ENCODE data around the gene NCCRP1. TPM values are rescaled to one million over a fixed set of nuclear protein-coding genes. Genes with fewer than 3 reads are reported as not detected.

NCCRP1 gene
- 7.6 and 7.8 TPM in 2 replicates for total RNA-seq (2014; rRNA removed; shearing (Covaris generic))

DNA sequence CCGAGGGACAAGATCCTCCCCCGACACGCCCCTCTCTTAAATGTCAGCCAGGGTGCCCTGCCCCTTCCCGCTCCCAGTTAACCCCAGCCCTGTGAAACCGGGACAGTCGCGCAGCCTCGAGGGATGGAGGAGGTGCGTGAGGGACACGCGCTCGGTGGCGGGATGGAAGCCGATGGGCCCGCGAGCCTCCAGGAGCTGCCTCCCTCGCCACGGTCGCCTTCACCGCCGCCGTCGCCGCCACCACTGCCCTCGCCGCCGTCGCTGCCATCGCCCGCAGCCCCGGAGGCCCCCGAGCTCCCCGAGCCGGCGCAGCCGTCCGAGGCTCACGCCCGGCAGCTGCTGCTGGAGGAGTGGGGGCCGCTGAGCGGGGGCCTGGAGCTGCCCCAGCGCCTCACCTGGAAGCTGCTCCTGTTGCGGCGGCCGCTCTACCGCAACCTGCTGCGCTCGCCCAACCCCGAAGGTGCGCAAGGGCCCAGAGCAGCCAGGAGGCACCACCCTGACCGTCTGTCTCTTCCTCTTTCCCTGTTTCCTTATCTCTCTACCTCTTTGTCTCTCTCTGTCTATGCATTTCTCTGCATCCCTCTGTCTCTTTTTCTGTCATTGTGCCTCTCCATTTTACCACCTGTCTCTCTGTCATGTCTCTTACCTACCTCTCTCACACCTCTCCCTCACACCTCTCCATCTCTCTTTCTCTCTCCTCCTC is at the start of gene NCCRP1:
TSS of gene NCCRP1 (plus strand) at position 105 of the 703 bp plus-strand sequence. CDS start at position 124, 19 bp downstream.
- H3K27me3 ChIP-seq = no peaks in the 10 kb centered on the region; the same call in 1 of the 2 replicates
- peak within 1 kb of the TSS; percentile 52 for H3K4me3 ChIP-seq
- H3K9me3 ChIP-seq (replicated peaks) = no peaks in the 10 kb centered on the region
- peak within 1 kb of the TSS; percentile 55 for H3K27ac ChIP-seq
- H3K36me3 ChIP-seq = no peaks in the 10 kb centered on the region
- peak; percentile 71 for DNase-seq
- H3K4me1 ChIP-seq = peaks cover 19% of the 10 kb centered on the region

DNA sequence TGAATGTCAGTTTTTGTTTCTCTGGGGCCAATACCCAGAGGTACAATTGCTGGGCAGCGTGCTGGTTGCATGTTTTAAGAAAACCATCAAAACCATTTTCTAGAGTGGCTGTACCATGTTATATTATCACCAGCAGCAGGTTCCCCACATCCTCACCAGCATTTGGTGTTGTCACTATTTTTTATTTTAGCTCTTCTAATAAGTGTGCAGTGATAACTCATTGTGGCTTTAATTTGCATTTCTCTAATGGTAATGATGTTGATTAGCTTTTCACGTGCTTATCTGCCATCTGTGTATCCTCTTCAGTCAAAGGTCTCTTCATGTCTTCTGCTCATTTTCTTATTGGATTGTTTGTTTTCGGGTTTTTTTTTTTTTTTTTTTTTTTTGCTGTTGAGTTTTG is 49.3 kb upstream of the NCCRP1 start:
- Histone ChIP-seq H3K4me1 (peaks cover 6% of the 10 kb centered on the region), H3K27me3 (no peaks in the 10 kb centered on the region), H3K9me3 (replicated peaks) (no peaks in the 10 kb centered on the region), H3K4me3 (no peak overlapping the region), H3K27ac (no peak overlapping the region), H3K36me3 (peaks cover 7% of the 10 kb centered on the region)
- DNase-seq = no peak

- no peaks in the 10 kb centered on the region for H3K9me3 ChIP-seq (replicated peaks)
- H3K27ac ChIP-seq = no peak overlapping the region
- H3K36me3 ChIP-seq = peaks cover 7% of the 10 kb centered on the region
- no peak overlapping the region for H3K4me3 ChIP-seq
- no peaks in the 10 kb centered on the region for H3K27me3 ChIP-seq
- peaks cover 6% of the 10 kb centered on the region for H3K4me1 ChIP-seq
- DNase-seq = no peak
Measured at GRCh38 chr19:39148939-39149529, 47.7 kb upstream of the NCCRP1 start.

DNA sequence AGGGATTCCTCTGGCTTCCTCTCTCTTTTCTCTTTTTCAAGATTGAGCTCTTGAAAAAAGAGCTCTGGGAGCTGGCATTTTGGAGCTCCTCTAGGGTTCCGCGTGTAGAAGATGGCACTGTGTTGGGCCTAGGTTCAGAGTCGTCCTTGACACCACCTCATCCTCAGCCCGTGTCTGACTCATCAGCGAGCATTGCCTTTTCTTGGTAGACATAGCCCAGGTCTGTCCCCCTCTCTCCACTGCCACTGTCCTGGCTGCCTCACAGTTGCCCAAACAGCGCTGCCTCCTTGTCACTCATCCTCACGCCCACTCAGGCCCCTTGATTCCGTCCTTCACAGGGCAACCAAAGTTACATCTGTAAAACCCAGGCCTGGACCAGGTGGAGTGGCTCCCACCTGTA is 46.5 kb upstream of the NCCRP1 start:
- Histone ChIP-seq H3K27ac (no peak overlapping the region), H3K4me3 (no peak overlapping the region), H3K27me3 (no peaks in the 10 kb centered on the region), H3K36me3 (peaks cover 7% of the 10 kb centered on the region), H3K9me3 (replicated peaks) (no peaks in the 10 kb centered on the region), H3K4me1 (peaks cover 6% of the 10 kb centered on the region)
- no peak for DNase-seq

GRCh38 chr19:39150807-39151600 is 45.8 kb upstream of the NCCRP1 start:
- DNase-seq = no peak
- H3K27ac ChIP-seq = no peak overlapping the region
- no peaks in the 10 kb centered on the region for H3K27me3 ChIP-seq
- H3K4me3 ChIP-seq = no peak overlapping the region
- H3K36me3 ChIP-seq = peaks cover 7% of the 10 kb centered on the region
- peaks cover 6% of the 10 kb centered on the region for H3K4me1 ChIP-seq
- H3K9me3 ChIP-seq (replicated peaks) = no peaks in the 10 kb centered on the region

DNA sequence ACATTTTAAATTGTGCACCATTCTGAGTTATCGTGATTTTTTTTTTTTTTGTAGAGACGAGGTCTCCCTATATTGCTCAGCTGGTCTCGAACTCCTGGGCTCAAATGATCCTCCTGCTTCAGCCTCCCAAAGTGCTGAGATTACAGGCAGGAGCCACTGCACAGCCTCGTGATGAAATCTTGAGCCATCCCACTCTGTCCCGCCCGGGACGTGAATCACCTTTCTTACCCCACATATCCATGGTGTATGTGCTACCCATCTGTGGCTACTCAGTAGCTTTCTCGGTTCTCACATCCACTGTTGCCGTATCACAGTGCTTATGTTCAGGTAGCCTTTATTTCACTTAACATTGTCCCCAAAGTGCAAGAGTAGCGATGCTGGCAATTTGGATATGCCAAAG is 44.7 kb upstream of the NCCRP1 start:
- no peak overlapping the region for H3K4me3 ChIP-seq
- H3K9me3 ChIP-seq (replicated peaks) = no peaks in the 10 kb centered on the region
- H3K27me3 ChIP-seq = no peaks in the 10 kb centered on the region
- peaks cover 7% of the 10 kb centered on the region for H3K36me3 ChIP-seq
- peaks cover 6% of the 10 kb centered on the region for H3K4me1 ChIP-seq
- H3K27ac ChIP-seq = no peak overlapping the region
- no peak for DNase-seq

- H3K4me3 ChIP-seq = no peak overlapping the region
- H3K9me3 ChIP-seq (replicated peaks) = no peaks in the 10 kb centered on the region
- H3K27ac ChIP-seq = no peak overlapping the region
- peaks cover 2% of the 10 kb centered on the region for H3K36me3 ChIP-seq
- DNase-seq = no peak
- no peaks in the 10 kb centered on the region for H3K27me3 ChIP-seq
- H3K4me1 ChIP-seq = peaks cover 6% of the 10 kb centered on the region
Measured at GRCh38 chr19:39154100-39154628, 42.6 kb upstream of the NCCRP1 start.

GRCh38 chr19:39154629-39155100 is 42.1 kb upstream of the NCCRP1 start:
- Histone ChIP-seq H3K27ac (no peak overlapping the region), H3K4me3 (no peak overlapping the region), H3K9me3 (replicated peaks) (no peaks in the 10 kb centered on the region), H3K36me3 (no peaks in the 10 kb centered on the region), H3K4me1 (peaks cover 6% of the 10 kb centered on the region), H3K27me3 (no peaks in the 10 kb centered on the region)
- DNase-seq = no peak

DNA sequence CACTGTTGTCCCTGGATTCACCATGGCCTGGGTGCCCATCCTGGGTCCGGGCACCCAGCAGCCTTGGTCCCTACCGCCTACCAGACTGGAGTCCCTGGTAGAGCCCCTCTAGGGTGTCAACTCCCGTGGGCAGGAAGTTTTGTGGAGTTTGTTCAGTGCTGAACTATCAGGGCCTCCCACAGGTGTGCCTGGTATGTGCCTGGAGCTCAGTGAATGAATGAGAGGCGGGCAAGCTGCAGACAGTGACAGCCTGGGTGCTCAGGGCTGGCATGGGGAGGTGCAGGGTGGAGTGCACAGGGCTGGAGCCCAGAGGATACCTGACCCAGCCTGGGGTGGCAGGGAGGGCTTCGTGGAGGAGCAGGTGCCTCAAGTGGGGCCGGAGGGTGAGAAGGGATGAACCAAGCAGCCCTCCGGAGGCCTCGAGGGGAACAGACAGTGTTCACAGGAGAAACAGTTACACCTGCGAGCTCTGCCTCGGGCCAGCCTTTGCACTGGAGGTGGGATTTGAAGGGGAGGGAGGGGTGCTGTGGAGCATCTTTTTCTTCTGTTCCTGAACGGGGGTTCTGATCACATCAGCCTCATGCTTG is 41.6 kb upstream of the NCCRP1 start:
- Histone ChIP-seq H3K27me3 (no peaks in the 10 kb centered on the region), H3K4me1 (peaks cover 6% of the 10 kb centered on the region), H3K36me3 (no peaks in the 10 kb centered on the region), H3K27ac (no peak overlapping the region), H3K4me3 (no peak overlapping the region), H3K9me3 (replicated peaks) (no peaks in the 10 kb centered on the region)
- no peak for DNase-seq

DNA sequence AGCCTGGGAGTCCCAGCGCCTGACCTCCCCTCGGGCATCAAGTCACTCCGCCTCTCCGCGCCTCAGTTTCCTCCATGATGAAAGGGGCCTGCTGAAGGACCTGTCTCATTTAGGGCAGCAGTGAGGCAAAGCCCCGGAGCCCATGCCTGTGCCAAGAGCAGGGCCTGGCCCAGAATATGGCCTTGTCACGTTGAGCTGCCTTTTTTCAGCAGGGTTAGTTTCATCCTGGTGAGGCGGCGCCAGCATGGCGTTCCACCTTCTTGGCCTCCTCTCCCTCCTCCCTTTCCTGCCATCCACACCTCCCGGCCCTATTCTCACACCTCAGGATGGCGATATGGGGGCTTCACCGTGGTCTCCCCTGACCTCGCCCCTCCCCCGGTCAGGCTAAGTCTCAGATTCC is 41.0 kb upstream of the NCCRP1 start:
- no peak overlapping the region for H3K4me3 ChIP-seq
- no peak for DNase-seq
- H3K4me1 ChIP-seq = peaks cover 6% of the 10 kb centered on the region
- no peak overlapping the region for H3K27ac ChIP-seq
- H3K9me3 ChIP-seq (replicated peaks) = no peaks in the 10 kb centered on the region
- no peaks in the 10 kb centered on the region for H3K27me3 ChIP-seq
- H3K36me3 ChIP-seq = no peaks in the 10 kb centered on the region

DNA sequence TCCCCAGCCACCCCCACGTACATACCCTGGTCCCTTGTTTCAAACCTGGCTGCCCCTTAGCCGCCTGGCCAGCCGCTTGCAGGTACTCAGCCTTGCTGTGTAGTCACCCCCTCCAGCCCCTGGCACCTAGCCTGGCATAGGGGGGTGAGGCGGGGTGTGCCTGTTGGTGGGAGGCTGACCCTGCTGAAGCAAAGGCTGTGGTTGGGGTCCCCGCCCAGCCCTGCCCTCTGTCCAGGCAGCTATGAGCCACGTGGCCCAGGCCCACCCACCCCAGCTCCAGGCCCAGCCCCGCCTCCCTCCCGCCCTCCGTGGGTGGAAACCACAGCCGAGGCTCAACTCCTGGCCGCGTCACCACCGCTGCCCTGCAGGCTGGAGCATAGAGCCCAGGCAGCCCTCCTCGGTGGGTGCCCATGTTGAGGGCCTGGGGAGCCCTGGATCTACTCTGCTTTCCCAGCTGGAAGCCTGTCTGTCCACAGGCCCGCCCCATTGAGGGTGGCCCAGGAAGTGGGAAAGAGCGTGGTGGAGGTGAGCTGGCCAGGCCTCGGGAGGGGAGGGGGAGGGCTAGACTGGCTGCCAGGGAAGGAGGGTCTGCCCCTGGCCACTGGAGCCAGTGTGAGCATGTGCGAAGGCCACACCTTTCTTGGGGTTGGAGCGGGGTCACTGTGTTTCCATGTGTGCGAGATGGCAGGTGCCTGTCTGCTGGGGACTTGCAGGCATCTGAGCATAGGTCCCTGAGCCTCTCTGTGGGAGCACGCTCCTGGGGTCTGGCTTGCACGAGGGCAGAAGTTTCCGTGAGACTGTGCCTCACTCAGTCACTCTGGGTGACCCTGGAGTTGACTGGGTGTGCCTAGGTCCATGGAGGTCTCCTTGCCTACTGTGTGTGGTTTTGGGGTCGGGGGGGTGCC is 40.2 kb upstream of the NCCRP1 start:
- Histone ChIP-seq H3K27ac (no peak overlapping the region), H3K4me1 (peaks cover under 1% of the 10 kb centered on the region; the same call in 1 of the 2 replicates), H3K4me3 (no peak overlapping the region), H3K9me3 (replicated peaks) (no peaks in the 10 kb centered on the region), H3K27me3 (no peaks in the 10 kb centered on the region), H3K36me3 (no peaks in the 10 kb centered on the region)
- DNase-seq = no peak

DNA sequence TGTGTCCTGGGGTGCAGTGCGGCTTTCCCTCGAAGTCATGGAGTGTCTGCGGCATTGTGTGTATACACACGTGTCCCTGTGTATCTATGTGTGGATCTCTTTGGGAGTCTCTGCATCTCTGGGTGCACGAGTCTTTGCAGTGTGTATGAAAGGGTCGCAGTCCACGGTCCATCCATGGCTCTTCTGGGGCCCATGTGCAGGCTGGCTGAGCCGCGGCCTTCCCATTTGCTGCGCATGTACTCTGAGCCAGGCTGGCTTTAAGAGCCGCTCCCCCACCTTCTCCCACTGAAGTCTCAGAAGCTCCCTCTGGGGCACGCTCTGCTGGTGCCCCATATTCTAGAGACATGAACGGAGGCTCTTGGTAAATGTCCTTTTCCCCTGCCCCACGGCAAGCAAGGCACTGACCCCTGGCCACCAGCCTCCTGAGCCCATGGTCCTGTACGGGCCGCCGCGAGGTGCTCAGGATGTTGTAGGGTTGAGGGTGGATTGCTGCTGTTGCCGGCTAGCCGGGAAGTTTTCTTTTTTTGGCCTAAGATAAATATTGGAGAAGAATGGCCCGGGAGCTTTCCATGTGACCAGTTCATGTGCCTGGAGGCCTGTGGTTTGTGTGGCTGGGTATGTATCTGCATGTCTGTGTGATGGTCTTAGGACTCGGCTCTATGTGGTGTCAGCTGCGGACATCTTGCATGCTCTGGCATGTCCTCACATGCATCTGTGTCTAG is 39.3 kb upstream of the NCCRP1 start:
- no peaks in the 10 kb centered on the region for H3K27me3 ChIP-seq
- DNase-seq = no peak
- H3K36me3 ChIP-seq = no peaks in the 10 kb centered on the region
- no peaks in the 10 kb centered on the region for H3K9me3 ChIP-seq (replicated peaks)
- no peak overlapping the region for H3K27ac ChIP-seq
- no peaks in the 10 kb centered on the region for H3K4me1 ChIP-seq
- H3K4me3 ChIP-seq = no peak overlapping the region

DNA sequence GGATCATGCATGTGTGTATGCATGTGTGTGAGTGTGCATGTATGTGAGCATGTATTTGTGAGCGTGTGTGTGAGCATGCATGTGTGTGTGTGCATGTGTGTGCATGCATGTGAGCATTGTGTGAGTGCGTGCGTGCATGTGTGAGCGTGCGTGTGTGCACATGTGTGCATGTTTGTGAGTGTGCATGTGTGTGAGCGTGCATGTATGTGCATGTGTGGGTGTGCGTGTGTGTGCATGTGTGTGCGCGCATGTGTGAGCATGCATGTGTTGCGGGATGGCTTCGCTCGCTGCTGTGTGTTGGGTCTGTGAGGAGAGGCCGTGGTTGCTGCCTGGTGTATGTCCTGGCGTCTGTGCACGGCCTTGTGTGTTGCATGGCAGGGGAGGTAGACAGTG is 38.8 kb upstream of the NCCRP1 start:
- Histone ChIP-seq H3K36me3 (no peaks in the 10 kb centered on the region), H3K4me1 (no peaks in the 10 kb centered on the region), H3K27me3 (no peaks in the 10 kb centered on the region)

More for the DNA sequence above, 38.8 kb upstream of the NCCRP1 start:
- Histone ChIP-seq H3K4me3 (no peak overlapping the region), H3K9me3 (replicated peaks) (no peaks in the 10 kb centered on the region), H3K27ac (no peak overlapping the region)
- no peak for DNase-seq

Measured in SJCRH30 (cell line).